ENCODE results near the gene A2M. TPM values are rescaled to one million over a fixed set of nuclear protein-coding genes. Genes with fewer than 3 reads are reported as not detected.

The A2M gene
- total and polyA plus RNA-seq, 2 of the 13 experiments (the other 11 are each of a cell fraction or from before 2014, with no cell fraction given): 2,807 to 6,551 TPM

DNA sequence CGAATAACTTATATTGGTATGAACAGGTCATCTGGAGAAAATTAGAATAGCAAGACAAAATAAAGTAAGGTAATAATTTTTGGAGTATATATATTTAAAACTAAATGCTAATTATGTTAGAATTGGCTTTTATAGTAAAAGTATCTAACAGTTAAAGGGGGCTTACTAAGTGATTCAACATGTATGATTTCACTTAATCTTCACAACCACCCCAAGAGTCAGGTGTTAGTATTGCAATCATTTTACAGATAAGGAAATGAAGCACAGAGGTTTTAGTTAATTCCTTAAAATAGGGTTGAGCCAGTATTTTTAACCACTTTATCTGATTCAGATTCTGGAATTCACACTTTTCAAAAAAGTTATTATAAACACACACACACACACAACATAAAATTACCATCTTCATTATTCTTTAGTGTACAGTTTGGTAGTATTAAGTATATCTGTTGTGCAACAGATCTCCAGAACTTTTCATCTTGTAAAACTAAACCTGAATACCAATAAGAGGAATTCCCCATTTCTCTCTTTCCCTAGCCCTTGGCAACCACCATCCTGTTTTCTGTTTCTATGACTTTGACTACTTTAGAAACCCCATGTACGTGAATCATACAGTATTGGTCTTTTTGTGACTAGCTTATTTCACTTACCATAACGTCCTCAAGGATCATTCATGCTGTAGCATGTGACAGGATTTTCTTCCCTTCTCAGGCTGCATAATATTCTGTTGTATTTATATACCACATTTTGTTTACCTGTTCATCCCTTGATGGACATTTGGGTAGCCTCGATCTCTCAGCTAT, 12.5 kb downstream of the A2M start:
- ChIA-PET CTCF (ENCODE audit: low intra/inter-chr PET ratio, low total read pairs) (no interaction called here), POLR2A (interaction anchor here (1.2 to 3.0 kb wide), 4 partner anchors 10 to 32 kb away, joined by 4 to 14 read pairs (median 11); partner anchors contain the start of gene A2M)
- 100% methylated on average over 4 of the region's 4 CpGs for WGBS (ENCODE audit: low lambda C conversion rate)
- in situ Hi-C loops (cut with HindIII; ENCODE audit: extremely low pct_ligation_motif_present, low pct_unique_long_range_greater_than_20kb) (no loop called here), intact Hi-C loops (cut with micrococcal nuclease; ENCODE audit: unreplicated experiment) (no loop called here)
- H3K36me3 ChIP-seq (replicated peaks in 1 of 2; ENCODE audit: control insufficient read depth in 1 of 2, insufficient read depth in 2 of 2, low read length in 2 of 2): peaks cover 17 to 73% of the 10 kb centered on the region in 2 experiments
- H3K4me3 ChIP-seq (replicated peaks in 1 of 3; ENCODE audit: insufficient read depth in 1 of 3, low read depth in 2 of 3, low read length in 3 of 3): no peak overlapping the region
- H3K27me3 ChIP-seq (ENCODE audit: control insufficient read depth in 1 of 2, insufficient read depth in 2 of 2, low read length in 2 of 2): no peaks in the 10 kb centered on the region
- H3K4me2 ChIP-seq (ENCODE audit: low read depth, low read length): no peak overlapping the region
- FAIRE-seq (no peak), DNase-seq (ENCODE audit: low spot score) (no peak), ATAC-seq (no peak)
- no peak overlapping the region for H3K27ac ChIP-seq (ENCODE audit: extremely low read length, insufficient read depth, low read length)
- no peaks in the 10 kb centered on the region for H3K9me3 ChIP-seq (ENCODE audit: low read length)
- no peak overlapping the region for H3K9ac ChIP-seq (ENCODE audit: insufficient read depth, low read depth, low read length)
- no peak overlapping the region for H2AFZ ChIP-seq (ENCODE audit: low read length)
- no peaks in the 10 kb centered on the region for H3K79me2 ChIP-seq (ENCODE audit: insufficient read depth, low read length)
- H4K20me1 ChIP-seq (ENCODE audit: insufficient read depth, low read length): peaks cover 36% of the 10 kb centered on the region
- no TSS peak for BruUV-seq (replicated peaks)
- H3K4me1 ChIP-seq (ENCODE audit: insufficient read depth, low read length): peaks cover 27% of the 10 kb centered on the region
- TF ChIP-seq POLR2AphosphoS5 (IDR thresholded peaks at IDR 0.05; ENCODE audit: low read depth, low read length) (peak; percentile 54; the same call in 1 of the 2 replicates), POLR2A (IDR thresholded peaks at IDR 0.05; ENCODE audit: insufficient read depth in 1 of 2, low read depth in 2 of 2, low read length in 2 of 2) (peak; percentile 28 to 40; a peak in 2 of 4 replicates), ZNF841 (CRISPR knock-in tag; IDR thresholded peaks at IDR 0.05; ENCODE audit: borderline replicate concordance) (0 out of 2 replicates have a peak, but pooled peaks have one; percentile 29), GABPB1 (CRISPR knock-in tag; IDR thresholded peaks at IDR 0.05) (no peak), AGO2 (optimal IDR thresholded peaks at IDR 0.05; ENCODE audit: low read depth, low read length) (peak; percentile 97), NFKBIZ (CRISPR knock-in tag; IDR thresholded peaks at IDR 0.05) (no peak), JUNB (CRISPR knock-in tag; IDR thresholded peaks at IDR 0.05; ENCODE audit: borderline replicate concordance) (0 out of 2 replicates have a peak, but pooled peaks have one; percentile 9), MBD4 (IDR thresholded peaks at IDR 0.05; ENCODE audit: borderline replicate concordance, low read length) (0 out of 2 replicates have a peak, but pooled peaks have one; percentile 10), SNRNP70 (IDR thresholded peaks at IDR 0.05; ENCODE audit: low read depth, low read length) (0 out of 2 replicates have a peak, but pooled peaks have one; percentile 33), PAF1 (CRISPR knock-in tag; IDR thresholded peaks at IDR 0.05) (peak; percentile 82), PHF5A (CRISPR knock-in tag; IDR thresholded peaks at IDR 0.05; ENCODE audit: low read depth, unreplicated experiment) (peak; percentile 45), HNRNPL (IDR thresholded peaks at IDR 0.05; ENCODE audit: low read depth, low read length) (0 out of 2 replicates have a peak, but pooled peaks have one; percentile 52), RBFOX2 (IDR thresholded peaks at IDR 0.05; ENCODE audit: low read depth, low read length) (peak; percentile 92), EP300 (IDR thresholded peaks at IDR 0.05; ENCODE audit: low read depth in 2 of 2, low read length in 2 of 2) (no peak), EP300 (CRISPR knock-in tag; IDR thresholded peaks at IDR 0.05; ENCODE audit: borderline replicate concordance) (no peak), RBM22 (optimal IDR thresholded peaks at IDR 0.05; ENCODE audit: low read length) (peak; percentile 86)
- TF ChIP-seq, protein P1, sequence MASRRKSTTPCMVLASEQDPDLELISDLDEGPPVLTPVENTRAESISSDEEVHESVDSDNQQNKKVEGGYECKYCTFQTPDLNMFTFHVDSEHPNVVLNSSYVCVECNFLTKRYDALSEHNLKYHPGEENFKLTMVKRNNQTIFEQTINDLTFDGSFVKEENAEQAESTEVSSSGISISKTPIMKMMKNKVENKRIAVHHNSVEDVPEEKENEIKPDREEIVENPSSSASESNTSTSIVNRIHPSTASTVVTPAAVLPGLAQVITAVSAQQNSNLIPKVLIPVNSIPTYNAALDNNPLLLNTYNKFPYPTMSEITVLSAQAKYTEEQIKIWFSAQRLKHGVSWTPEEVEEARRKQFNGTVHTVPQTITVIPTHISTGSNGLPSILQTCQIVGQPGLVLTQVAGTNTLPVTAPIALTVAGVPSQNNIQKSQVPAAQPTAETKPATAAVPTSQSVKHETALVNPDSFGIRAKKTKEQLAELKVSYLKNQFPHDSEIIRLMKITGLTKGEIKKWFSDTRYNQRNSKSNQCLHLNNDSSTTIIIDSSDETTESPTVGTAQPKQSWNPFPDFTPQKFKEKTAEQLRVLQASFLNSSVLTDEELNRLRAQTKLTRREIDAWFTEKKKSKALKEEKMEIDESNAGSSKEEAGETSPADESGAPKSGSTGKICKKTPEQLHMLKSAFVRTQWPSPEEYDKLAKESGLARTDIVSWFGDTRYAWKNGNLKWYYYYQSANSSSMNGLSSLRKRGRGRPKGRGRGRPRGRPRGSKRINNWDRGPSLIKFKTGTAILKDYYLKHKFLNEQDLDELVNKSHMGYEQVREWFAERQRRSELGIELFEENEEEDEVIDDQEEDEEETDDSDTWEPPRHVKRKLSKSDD (CRISPR knock-in tag; IDR thresholded peaks at IDR 0.05; ENCODE audit: low read depth): no peak
- TF ChIP-seq, protein P2, sequence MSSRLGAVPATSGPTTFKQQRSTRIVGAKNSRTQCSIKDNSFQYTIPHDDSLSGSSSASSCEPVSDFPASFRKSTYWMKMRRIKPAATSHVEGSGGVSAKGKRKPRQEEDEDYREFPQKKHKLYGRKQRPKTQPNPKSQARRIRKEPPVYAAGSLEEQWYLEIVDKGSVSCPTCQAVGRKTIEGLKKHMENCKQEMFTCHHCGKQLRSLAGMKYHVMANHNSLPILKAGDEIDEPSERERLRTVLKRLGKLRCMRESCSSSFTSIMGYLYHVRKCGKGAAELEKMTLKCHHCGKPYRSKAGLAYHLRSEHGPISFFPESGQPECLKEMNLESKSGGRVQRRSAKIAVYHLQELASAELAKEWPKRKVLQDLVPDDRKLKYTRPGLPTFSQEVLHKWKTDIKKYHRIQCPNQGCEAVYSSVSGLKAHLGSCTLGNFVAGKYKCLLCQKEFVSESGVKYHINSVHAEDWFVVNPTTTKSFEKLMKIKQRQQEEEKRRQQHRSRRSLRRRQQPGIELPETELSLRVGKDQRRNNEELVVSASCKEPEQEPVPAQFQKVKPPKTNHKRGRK (CRISPR knock-in tag; IDR thresholded peaks at IDR 0.05): no peak
- TF ChIP-seq, protein P3, sequence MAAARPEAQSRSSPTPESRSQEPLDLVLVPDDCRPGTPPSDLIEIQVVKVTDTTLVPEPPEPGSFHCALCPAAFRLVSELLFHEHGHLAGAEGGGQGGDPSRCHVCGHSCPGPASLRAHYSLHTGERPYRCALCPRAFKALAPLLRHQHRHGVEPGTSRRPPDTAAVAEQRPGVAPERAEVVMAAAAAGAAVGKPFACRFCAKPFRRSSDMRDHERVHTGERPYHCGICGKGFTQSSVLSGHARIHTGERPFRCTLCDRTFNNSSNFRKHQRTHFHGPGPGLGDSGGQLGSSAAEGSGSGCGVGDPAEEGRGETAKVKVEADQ (CRISPR knock-in tag; IDR thresholded peaks at IDR 0.05; ENCODE audit: borderline replicate concordance): no peak

All from HepG2 (cell line).